SK-N-SH treated with all-trans-retinoic acid at 6 μM for 48 hours (cell line): ENCODE results near the gene RFX4.

Experiments used
- ARNTL ChIP-seq: fragments of 450-650 bp; formaldehyde crosslinking; IDR thresholded peaks from 2 replicates; pipeline ENCODE4 v1.5.0; 2020; ENCODE audit warnings: low read depth, mild to moderate bottlenecking, moderate library complexity, borderline replicate concordance
- BACH2 ChIP-seq: fragments of 250-450 bp; sonication (Bioruptor Pico); IDR thresholded peaks from 2 replicates; pipeline ENCODE4 v1.9.0; 2021; ENCODE audit warnings: mild to moderate bottlenecking, borderline replicate concordance
- CREB5 ChIP-seq: fragments of 250-450 bp; sonication (Bioruptor Pico); IDR thresholded peaks from 2 replicates; pipeline ENCODE4 v1.5.1; 2020; ENCODE audit warnings: low read depth, mild to moderate bottlenecking, moderate library complexity
- CSDC2 ChIP-seq: fragments of 250-450 bp; sonication (Bioruptor Pico); IDR thresholded peaks from 2 replicates; pipeline ENCODE4 v1.5.0; 2020; ENCODE audit warnings: mild to moderate bottlenecking, moderate library complexity
- CSRNP3 ChIP-seq: fragments of 250-450 bp; sonication (Bioruptor Pico); IDR thresholded peaks from 2 replicates; pipeline ENCODE4 v1.5.1; 2021; ENCODE audit warnings: mild to moderate bottlenecking, moderate library complexity
- ESRRG ChIP-seq: fragments of 250-450 bp; sonication (Bioruptor Pico); IDR thresholded peaks from 2 replicates; pipeline ENCODE4 v1.6.1; 2021; ENCODE audit warnings: mild to moderate bottlenecking
- PATZ1 ChIP-seq: fragments of 250-450 bp; sonication (Bioruptor Pico); IDR thresholded peaks from 2 replicates; pipeline ENCODE4 v1.8.0; 2020; ENCODE audit warnings: mild to moderate bottlenecking, moderate library complexity, borderline replicate concordance
- POU6F1 ChIP-seq: fragments of 250-450 bp; sonication (Bioruptor Pico); IDR thresholded peaks from 2 replicates; pipeline ENCODE4 v1.8.0; 2021; ENCODE audit warnings: low read depth, mild to moderate bottlenecking, moderate library complexity, borderline replicate concordance
- PPARA ChIP-seq: fragments of 250-450 bp; sonication (Bioruptor Pico); IDR thresholded peaks from 2 replicates; pipeline ENCODE4 v1.5.0; 2020; ENCODE audit warnings: mild to moderate bottlenecking, borderline replicate concordance
- RARB ChIP-seq: fragments of 250-450 bp; sonication (Bioruptor Pico); IDR thresholded peaks from 2 replicates; pipeline ENCODE4 v1.8.0; 2021; ENCODE audit warnings: mild to moderate bottlenecking, moderate library complexity
- TOX ChIP-seq: fragments of 250-450 bp; sonication (Bioruptor Pico); IDR thresholded peaks from 2 replicates; pipeline ENCODE4 v1.8.0; 2021; ENCODE audit warnings: mild to moderate bottlenecking, moderate library complexity, borderline replicate concordance
- TSHZ2 ChIP-seq: fragments of 250-450 bp; sonication (Bioruptor Pico); IDR thresholded peaks from 2 replicates; pipeline ENCODE4 v1.5.0; 2020; ENCODE audit warnings: mild to moderate bottlenecking, moderate library complexity
- ZNF565 ChIP-seq: fragments of 450-650 bp; formaldehyde crosslinking; conservative IDR thresholded peaks from 2 replicates; pipeline ENCODE4 v1.5.0; 2020; ENCODE audit warnings: low read depth, mild to moderate bottlenecking, moderate library complexity

- TF ChIP-seq ZNF565: no peak
- no peak for TF ChIP-seq RARB (CRISPR knock-in tag)
- no peak for TF ChIP-seq PPARA
- TF ChIP-seq ARNTL (CRISPR knock-in tag): no peak
- no peak for TF ChIP-seq TOX (CRISPR knock-in tag)
- no peak for TF ChIP-seq TSHZ2 (CRISPR knock-in tag)
- no peak for TF ChIP-seq ESRRG (CRISPR knock-in tag)
- no peak for TF ChIP-seq POU6F1
- no peak for TF ChIP-seq CSRNP3 (CRISPR knock-in tag)
- TF ChIP-seq PATZ1 (CRISPR knock-in tag): no peak
- TF ChIP-seq CREB5 (CRISPR knock-in tag): no peak
- no peak for TF ChIP-seq BACH2
- TF ChIP-seq CSDC2 (CRISPR knock-in tag): no peak
These were observed 584 bp upstream of the RFX4 start for GRCh38 chr12:106582249-106582591.
